Chondrocyte (in vitro differentiated cells): Measurements from ENCODE around the gene C19orf38. TPM values are rescaled to one million over a fixed set of nuclear protein-coding genes. Genes with fewer than 3 reads are reported as not detected.
"Not testable (repeated sequence)": the region's sequence is repeated elsewhere in the genome, so short reads cannot be mapped to it uniquely, and the experiment has no call there.

Experiments
- DNase-seq: peaks from one replicate; pipeline ENCODE4 v3.0.0; 2021; ENCODE audit warnings: mixed read lengths, low spot score
- H3K27ac Mint-ChIP-seq: one replicate; pipeline ENCODE4 v1.8.0; 2021; ENCODE audit warnings: mild to moderate bottlenecking, moderate library complexity, mixed read lengths; ENCODE audit not compliant: unreplicated experiment
- H3K27me3 Mint-ChIP-seq: 2 replicates; pipeline ENCODE4 v1.8.0; 2021; ENCODE audit warnings: low read depth, mixed read lengths
- H3K36me3 Mint-ChIP-seq: 2 replicates; pipeline ENCODE4 v1.8.0; 2021; ENCODE audit warnings: low read depth, mixed read lengths
- H3K4me1 Mint-ChIP-seq: 2 replicates; pipeline ENCODE4 v1.8.0; 2021; ENCODE audit warnings: low read depth, mild to moderate bottlenecking, mixed read lengths
- H3K4me3 Mint-ChIP-seq: one replicate; pipeline ENCODE4 v1.8.0; 2021; ENCODE audit warnings: mild to moderate bottlenecking, moderate library complexity, mixed read lengths; ENCODE audit not compliant: unreplicated experiment
- H3K9me3 Mint-ChIP-seq: 2 replicates; pipeline ENCODE4 v1.8.0; 2021; ENCODE audit warnings: low read depth, mixed read lengths
- total RNA-seq: library from RNA; stranded (reverse); gene quantifications from 3 replicates; pipeline ENCODE4 v1.2.1, GENCODE V29; 2021
- TF ChIP-seq, protein P1 (sequence below): fragments of 200-600 bp; sonication (generic); IDR thresholded peaks from 2 replicates; pipeline ENCODE4 v1.5.0; 2021; ENCODE audit warnings: antibody characterized with exemption, mild to moderate bottlenecking, moderate library complexity

C19orf38 gene
- total RNA-seq, 1 donor from 2014 or later = 0.30 TPM

DNA sequence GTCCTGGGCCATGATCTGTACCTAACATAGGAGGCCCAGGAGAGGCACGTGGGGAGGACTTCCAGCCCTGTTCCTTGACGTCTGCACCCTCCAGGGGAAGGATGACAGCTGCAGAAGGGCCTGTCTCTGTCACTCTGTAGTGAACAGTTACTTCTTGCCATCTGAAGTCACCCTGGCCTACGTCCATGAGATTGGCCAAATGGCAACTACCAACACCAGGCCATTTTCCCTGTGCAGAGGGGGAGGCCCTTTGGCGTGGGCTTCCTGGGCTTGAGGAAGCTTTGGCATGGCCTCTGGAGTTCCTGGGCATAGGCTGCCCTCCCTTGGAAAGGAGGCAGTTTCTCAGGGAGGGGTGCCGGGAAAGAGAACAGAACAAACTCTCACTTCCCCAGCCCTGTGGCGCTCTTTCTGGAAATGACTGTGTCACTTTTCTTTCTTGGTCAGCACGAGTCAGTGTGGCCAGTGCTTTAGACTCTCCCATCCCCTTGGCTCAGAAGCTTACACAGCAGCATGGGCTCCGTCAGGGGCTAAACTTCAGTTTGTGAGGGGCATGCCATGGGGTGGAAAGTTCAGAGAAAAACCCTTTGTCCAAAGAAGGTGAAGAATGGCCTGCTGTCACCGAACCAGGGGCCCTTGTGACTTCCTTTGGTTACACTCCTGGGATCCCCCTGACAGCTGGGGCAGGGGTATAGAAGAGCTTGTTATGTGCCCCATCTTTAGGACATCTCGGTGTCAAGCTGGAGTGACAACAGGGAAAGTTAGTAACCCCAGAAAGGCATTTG is 28.4 kb downstream of the C19orf38 start:
- no peak for DNase-seq
- peak overlapping the region; percentile 4 for H3K27ac Mint-ChIP-seq
- no peaks in the 10 kb centered on the region for H3K27me3 Mint-ChIP-seq
- no peak overlapping the region for H3K4me3 Mint-ChIP-seq
- peaks cover 46% of the 10 kb centered on the region for H3K4me1 Mint-ChIP-seq
- no peaks in the 10 kb centered on the region for H3K36me3 Mint-ChIP-seq
- no peaks in the 10 kb centered on the region for H3K9me3 Mint-ChIP-seq
- TF ChIP-seq, protein P1, sequence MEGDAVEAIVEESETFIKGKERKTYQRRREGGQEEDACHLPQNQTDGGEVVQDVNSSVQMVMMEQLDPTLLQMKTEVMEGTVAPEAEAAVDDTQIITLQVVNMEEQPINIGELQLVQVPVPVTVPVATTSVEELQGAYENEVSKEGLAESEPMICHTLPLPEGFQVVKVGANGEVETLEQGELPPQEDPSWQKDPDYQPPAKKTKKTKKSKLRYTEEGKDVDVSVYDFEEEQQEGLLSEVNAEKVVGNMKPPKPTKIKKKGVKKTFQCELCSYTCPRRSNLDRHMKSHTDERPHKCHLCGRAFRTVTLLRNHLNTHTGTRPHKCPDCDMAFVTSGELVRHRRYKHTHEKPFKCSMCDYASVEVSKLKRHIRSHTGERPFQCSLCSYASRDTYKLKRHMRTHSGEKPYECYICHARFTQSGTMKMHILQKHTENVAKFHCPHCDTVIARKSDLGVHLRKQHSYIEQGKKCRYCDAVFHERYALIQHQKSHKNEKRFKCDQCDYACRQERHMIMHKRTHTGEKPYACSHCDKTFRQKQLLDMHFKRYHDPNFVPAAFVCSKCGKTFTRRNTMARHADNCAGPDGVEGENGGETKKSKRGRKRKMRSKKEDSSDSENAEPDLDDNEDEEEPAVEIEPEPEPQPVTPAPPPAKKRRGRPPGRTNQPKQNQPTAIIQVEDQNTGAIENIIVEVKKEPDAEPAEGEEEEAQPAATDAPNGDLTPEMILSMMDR = no peak

GRCh38 chr19:10877608-10878007 is 29.4 kb downstream of the C19orf38 start:
- not testable (repeated sequence) for H3K9me3 Mint-ChIP-seq, H3K27me3 Mint-ChIP-seq, H3K36me3 Mint-ChIP-seq, H3K4me3 Mint-ChIP-seq, DNase-seq
- Mint-ChIP-seq H3K27ac (peak overlapping the region; percentile 39), H3K4me1 (peaks cover 53% of the 10 kb centered on the region)

DNA sequence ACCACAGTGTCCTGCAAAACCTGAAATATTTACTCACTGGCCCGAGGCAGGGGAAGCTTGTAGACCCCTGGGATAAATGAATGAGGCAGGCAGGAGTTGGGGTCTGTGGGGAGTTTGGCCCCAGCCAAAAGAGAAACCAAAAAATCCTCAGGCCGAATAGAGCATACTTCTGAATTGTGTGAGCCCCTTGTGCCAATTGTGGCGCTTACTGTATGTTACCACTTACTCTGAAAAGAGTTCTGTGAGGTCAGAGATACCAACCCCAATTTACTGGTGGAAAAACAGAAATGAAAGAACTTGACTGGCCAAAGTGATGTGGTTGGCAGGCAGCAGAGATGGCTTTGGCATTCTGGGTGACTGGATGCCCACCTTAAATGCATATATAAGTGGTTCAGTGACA is 30.0 kb downstream of the C19orf38 start:
- Mint-ChIP-seq H3K36me3 (no peaks in the 10 kb centered on the region), H3K27ac (peak overlapping the region; percentile 39), H3K9me3 (no peaks in the 10 kb centered on the region), H3K27me3 (no peaks in the 10 kb centered on the region), H3K4me1 (peaks cover 50% of the 10 kb centered on the region), H3K4me3 (no peak overlapping the region)
- DNase-seq = no peak
- TF ChIP-seq, protein P1 = no peak

GRCh38 chr19:10881403-10882107 is 33.3 kb downstream of the C19orf38 start:
- Mint-ChIP-seq H3K36me3 (no peaks in the 10 kb centered on the region), H3K27ac (peak overlapping the region; percentile 17), H3K9me3 (no peaks in the 10 kb centered on the region), H3K4me3 (no peak overlapping the region), H3K4me1 (peaks cover 57% of the 10 kb centered on the region), H3K27me3 (no peaks in the 10 kb centered on the region)
- DNase-seq = no peak
- TF ChIP-seq, protein P1 = no peak

DNA sequence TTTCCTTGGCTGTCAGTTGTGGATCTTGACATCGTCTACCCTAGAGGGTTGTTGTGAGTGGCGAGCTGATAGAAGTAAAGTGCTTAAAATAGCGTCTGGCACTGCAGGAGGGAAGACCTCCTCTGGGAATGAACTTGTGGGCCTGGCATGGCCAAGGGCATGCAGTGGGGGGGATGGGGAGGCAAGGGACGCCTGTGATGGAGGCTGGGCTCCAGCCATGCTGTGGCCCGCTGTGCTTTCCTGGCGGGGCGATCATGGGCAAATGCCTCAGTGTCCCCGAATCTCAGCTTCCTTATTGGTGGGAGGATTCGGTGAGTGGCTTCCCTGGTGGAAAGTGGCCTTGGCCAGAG is 33.9 kb downstream of the C19orf38 start:
- Mint-ChIP-seq H3K4me1 (peaks cover 54% of the 10 kb centered on the region), H3K27me3 (no peaks in the 10 kb centered on the region), H3K36me3 (no peaks in the 10 kb centered on the region), H3K27ac (peak overlapping the region; percentile 17), H3K4me3 (no peak overlapping the region), H3K9me3 (no peaks in the 10 kb centered on the region)
- TF ChIP-seq, protein P1 = no peak
- no peak for DNase-seq
